ENCODE data around the gene GDNF.

DNA sequence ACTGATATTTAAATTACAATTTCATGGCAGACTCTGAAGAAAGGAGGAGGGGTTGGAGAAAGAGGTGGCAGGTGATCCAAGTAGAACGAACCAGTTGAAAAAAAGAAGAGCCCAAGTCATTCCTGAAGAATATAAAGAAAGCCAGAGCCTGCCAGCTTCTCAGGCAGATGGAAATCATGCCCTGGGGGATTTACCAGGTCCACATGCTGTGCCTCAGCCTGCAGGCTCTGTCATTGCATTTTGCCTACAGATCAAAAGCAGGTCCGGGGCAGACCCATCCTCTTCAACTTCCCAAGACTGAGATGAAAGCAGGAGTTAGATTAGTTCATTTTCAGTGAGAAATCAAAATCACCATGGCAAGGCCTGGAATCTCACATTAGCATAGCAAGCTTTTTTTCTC, 48.5 kb downstream of the GDNF start:
- TF ChIP-seq POLR2A (IDR thresholded peaks at IDR 0.05) (no peak), EP300 (IDR thresholded peaks at IDR 0.05) (no peak)
- TF ChIP-seq, protein P1, sequence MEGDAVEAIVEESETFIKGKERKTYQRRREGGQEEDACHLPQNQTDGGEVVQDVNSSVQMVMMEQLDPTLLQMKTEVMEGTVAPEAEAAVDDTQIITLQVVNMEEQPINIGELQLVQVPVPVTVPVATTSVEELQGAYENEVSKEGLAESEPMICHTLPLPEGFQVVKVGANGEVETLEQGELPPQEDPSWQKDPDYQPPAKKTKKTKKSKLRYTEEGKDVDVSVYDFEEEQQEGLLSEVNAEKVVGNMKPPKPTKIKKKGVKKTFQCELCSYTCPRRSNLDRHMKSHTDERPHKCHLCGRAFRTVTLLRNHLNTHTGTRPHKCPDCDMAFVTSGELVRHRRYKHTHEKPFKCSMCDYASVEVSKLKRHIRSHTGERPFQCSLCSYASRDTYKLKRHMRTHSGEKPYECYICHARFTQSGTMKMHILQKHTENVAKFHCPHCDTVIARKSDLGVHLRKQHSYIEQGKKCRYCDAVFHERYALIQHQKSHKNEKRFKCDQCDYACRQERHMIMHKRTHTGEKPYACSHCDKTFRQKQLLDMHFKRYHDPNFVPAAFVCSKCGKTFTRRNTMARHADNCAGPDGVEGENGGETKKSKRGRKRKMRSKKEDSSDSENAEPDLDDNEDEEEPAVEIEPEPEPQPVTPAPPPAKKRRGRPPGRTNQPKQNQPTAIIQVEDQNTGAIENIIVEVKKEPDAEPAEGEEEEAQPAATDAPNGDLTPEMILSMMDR (IDR thresholded peaks at IDR 0.05): no peak

Data from tibial nerve (tissue), 4 donors.